Measurements from ENCODE around the gene DCAF8. TPM values are rescaled to one million over a fixed set of nuclear protein-coding genes. Genes with fewer than 3 reads are reported as not detected.

Gene DCAF8
- total RNA-seq, 4 donors from 2014 or later, result 103 to 198 (median 154) TPM

DNA sequence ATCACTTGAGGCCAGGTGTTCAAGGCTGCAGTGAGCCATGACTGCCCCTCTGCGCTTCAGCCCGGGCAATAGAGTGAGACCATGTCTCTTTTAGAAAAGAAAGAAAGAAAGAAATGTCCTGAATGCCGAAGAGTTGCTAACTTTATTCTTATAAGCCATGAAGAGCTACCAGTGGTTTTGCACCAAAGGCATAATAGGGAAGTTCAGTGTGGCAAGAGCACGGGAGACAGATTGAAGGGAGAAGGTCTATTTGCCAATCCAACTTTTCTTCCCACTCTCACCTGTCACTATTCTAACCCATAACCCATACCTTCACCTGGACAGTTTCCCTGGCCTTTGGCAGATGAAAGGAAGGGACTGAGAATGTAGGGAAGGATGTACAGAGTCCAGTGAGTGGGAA is 61.6 kb downstream of the DCAF8 start:
- TF ChIP-seq CTCF (IDR thresholded peaks at IDR 0.05; ENCODE audit: low read depth), result no peak

- TF ChIP-seq CTCF (IDR thresholded peaks at IDR 0.05; ENCODE audit: low read depth), result no peak
These were observed 65.1 kb downstream of the DCAF8 start for GRCh38 chr1:160197231-160197630.

DNA sequence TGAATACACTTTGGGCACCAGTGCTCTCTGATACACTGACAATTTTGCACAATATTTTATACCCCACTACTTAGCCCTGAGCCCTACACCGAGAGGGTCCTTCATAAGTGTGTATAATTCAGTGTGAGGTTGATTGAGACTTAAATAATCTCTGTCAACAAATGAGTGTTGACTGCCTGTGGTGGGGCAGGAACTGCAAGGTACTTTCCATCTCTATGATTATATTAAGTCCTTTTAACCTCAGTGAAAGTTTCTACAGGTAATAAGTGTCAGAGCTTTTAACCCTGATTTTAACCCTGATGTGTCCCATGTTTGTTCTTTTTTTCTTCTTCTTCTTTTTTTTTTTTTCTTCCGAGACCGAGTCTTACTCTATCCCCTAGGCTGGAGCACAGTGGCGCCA is 66.2 kb downstream of the DCAF8 start:
- no peak for TF ChIP-seq CTCF (IDR thresholded peaks at IDR 0.05; ENCODE audit: low read depth)

- TF ChIP-seq CTCF (IDR thresholded peaks at IDR 0.05; ENCODE audit: low read depth), result no peak
These were observed 67.7 kb downstream of the DCAF8 start for GRCh38 chr1:160194737-160195059.

- TF ChIP-seq CTCF (IDR thresholded peaks at IDR 0.05; ENCODE audit: low read depth), result no peak
These were observed 68.3 kb downstream of the DCAF8 start for GRCh38 chr1:160193832-160194736.

DNA sequence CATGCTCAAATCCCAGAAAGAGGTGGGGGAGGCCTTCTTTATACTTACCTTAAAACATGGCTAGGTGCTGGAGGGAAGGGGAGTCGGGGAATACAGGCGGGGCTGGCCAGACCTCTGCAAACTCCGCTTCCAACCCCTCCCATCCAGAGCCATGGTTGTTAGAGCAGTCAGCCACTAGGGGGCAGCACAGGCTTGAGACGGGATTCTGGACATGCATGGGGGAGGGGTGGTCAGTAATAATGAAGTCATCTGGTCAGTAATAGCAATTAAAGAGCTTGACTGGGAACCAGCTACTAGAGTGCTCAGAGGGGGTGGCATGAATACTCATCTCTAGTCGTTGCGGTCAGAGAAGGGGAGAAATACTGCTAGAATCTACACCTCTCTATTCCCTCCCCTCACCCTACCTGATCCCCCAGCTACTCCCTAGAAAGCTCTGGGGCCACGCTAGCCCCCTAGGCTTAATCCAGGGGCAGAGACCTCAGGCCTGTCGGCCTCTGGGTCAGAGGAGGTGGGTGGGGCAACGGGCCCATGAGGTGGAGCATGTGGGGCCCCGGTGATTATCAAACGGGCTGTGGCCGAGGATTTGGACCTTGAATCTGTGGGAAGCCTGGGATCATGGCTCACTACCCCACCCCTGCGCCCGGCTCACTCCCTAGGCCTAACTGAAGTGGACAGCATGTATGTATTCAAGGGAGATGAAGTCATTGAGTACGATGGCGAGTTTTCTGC is 69.1 kb downstream of the DCAF8 start:
- TF ChIP-seq CTCF (IDR thresholded peaks at IDR 0.05; ENCODE audit: low read depth), result no peak

DNA sequence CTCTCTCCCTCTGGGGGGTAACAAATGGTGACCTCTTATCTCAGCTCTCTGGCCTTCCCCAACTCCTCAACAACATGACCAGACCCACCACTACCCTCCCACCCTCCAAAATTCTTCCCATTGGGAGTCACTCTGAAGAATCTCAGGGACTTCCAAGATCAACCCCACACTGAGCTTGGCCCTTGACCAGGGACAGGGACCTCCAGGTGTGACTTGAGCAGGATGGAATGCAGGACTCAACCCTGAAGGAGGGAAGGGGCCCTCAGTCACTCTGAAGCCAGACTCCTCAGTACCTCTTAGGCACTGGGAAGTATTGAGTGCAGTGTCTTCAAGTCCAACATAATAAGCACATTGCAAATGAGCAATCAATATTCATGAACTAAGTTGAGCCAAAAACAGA is 70.1 kb downstream of the DCAF8 start:
- TF ChIP-seq CTCF (IDR thresholded peaks at IDR 0.05; ENCODE audit: low read depth), result no peak

Data from subcutaneous adipose tissue (tissue), 4 donors.